ENCODE measurements around the gene LRFN5. TPM values are rescaled to one million over a fixed set of nuclear protein-coding genes. Genes with fewer than 3 reads are reported as not detected.

Gene LRFN5
- total RNA-seq, 1 experiment from 2014 or later = not detected

DNA sequence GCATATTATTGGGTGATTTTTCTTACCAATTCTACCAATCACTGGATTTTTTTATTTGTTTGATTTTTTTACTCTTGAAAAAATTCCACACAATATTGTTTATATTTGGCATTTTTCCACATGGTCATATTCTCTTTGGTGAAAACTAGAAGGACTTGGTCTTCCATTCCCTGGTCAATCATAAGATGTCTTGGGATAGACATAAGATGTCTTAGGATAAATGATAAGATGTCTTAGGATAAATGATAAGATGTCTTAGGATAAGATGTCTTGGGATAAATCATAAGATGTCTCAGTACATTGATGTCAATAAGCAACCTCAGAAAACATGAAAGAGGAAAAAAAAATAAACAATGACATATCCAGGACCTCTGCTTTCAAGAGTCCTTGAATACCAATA lies 309.1 kb downstream of the LRFN5 start:
- ChIA-PET CTCF (no interaction called here), POLR2A (no interaction called here)
- Mint-ChIP-seq H3K4me3 (ENCODE audit: unreplicated experiment) (no peak overlapping the region), H3K4me1 (ENCODE audit: insufficient read depth, unreplicated experiment) (no peaks in the 10 kb centered on the region), H3K36me3 (ENCODE audit: insufficient read depth, unreplicated experiment) (no peaks in the 10 kb centered on the region), H3K9me3 (ENCODE audit: unreplicated experiment) (peaks cover 7% of the 10 kb centered on the region), H3K27me3 (ENCODE audit: insufficient read depth, unreplicated experiment) (peaks cover 73% of the 10 kb centered on the region), H3K27ac (ENCODE audit: low read depth, unreplicated experiment) (no peak overlapping the region)
- intact Hi-C loops (cut with micrococcal nuclease) = no loop called here
- BruUV-seq (replicated peaks) = no TSS peak
- no peak for DNase-seq (ENCODE audit: unreplicated experiment)
- TF ChIP-seq, protein P1, sequence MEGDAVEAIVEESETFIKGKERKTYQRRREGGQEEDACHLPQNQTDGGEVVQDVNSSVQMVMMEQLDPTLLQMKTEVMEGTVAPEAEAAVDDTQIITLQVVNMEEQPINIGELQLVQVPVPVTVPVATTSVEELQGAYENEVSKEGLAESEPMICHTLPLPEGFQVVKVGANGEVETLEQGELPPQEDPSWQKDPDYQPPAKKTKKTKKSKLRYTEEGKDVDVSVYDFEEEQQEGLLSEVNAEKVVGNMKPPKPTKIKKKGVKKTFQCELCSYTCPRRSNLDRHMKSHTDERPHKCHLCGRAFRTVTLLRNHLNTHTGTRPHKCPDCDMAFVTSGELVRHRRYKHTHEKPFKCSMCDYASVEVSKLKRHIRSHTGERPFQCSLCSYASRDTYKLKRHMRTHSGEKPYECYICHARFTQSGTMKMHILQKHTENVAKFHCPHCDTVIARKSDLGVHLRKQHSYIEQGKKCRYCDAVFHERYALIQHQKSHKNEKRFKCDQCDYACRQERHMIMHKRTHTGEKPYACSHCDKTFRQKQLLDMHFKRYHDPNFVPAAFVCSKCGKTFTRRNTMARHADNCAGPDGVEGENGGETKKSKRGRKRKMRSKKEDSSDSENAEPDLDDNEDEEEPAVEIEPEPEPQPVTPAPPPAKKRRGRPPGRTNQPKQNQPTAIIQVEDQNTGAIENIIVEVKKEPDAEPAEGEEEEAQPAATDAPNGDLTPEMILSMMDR (IDR thresholded peaks at IDR 0.05; ENCODE audit: unreplicated experiment) = no peak

DNA sequence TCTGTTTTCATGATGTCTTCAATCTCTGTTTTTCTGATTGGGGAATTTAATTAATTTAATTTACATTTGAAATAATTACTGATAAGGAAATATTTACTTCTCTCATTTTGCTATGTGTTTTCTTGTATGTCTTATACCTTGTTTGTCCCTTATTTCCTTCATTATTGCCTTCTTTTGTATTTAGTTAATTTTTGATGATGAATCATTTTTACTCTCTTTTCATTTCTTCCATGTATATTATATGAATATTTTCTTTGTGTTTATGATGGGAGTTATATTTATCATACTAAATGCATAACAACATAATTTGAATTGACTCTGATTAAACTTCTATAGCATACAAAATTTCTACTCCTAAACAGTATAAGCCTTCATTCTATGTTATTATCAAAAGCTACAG lies 309.6 kb downstream of the LRFN5 start:
- TF ChIP-seq, protein P1 (IDR thresholded peaks at IDR 0.05; ENCODE audit: unreplicated experiment) = no peak
- no peaks in the 10 kb centered on the region for H3K4me1 Mint-ChIP-seq (ENCODE audit: insufficient read depth, unreplicated experiment)
- intact Hi-C loops (cut with micrococcal nuclease) = no loop called here
- H3K4me3 Mint-ChIP-seq (ENCODE audit: unreplicated experiment) = no peak overlapping the region
- no TSS peak for BruUV-seq (replicated peaks)
- peaks cover 7% of the 10 kb centered on the region for H3K9me3 Mint-ChIP-seq (ENCODE audit: unreplicated experiment)
- ChIA-PET POLR2A (no interaction called here), CTCF (no interaction called here)
- no peaks in the 10 kb centered on the region for H3K36me3 Mint-ChIP-seq (ENCODE audit: insufficient read depth, unreplicated experiment)
- peaks cover 70% of the 10 kb centered on the region for H3K27me3 Mint-ChIP-seq (ENCODE audit: insufficient read depth, unreplicated experiment)
- DNase-seq (ENCODE audit: unreplicated experiment) = no peak
- no peak overlapping the region for H3K27ac Mint-ChIP-seq (ENCODE audit: low read depth, unreplicated experiment)

DNA sequence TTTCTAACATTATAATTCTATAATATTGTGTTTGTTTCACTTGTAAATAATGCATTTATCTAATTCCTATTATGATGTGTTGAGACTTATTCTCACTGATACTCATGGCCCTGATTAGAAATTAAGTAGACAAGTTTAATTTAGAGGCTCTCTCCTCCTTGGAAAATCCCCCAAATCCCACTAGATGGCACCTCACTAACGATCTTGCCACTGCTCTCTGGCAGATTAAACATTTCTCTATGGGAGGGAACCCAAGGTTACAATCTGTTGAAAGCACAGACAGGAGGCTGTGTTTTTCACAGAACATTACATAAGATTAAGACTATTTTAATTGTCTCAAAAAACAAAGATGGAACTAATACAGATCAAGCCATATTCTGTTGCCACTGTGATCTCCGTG lies 318.7 kb downstream of the LRFN5 start:
- BruUV-seq (replicated peaks) = no TSS peak
- TF ChIP-seq, protein P1 (IDR thresholded peaks at IDR 0.05; ENCODE audit: unreplicated experiment) = peak; percentile 35
- Mint-ChIP-seq H3K9me3 (ENCODE audit: unreplicated experiment) (no peaks in the 10 kb centered on the region), H3K27me3 (ENCODE audit: insufficient read depth, unreplicated experiment) (peaks cover 36% of the 10 kb centered on the region), H3K4me1 (ENCODE audit: insufficient read depth, unreplicated experiment) (no peaks in the 10 kb centered on the region), H3K27ac (ENCODE audit: low read depth, unreplicated experiment) (no peak overlapping the region), H3K36me3 (ENCODE audit: insufficient read depth, unreplicated experiment) (peaks cover 6% of the 10 kb centered on the region), H3K4me3 (ENCODE audit: unreplicated experiment) (no peak overlapping the region)
- intact Hi-C loops (cut with micrococcal nuclease) = loop anchor here (10.0 kb wide), 1 partner anchor 289 kb away; no protein-coding TSS in a partner anchor
- DNase-seq (ENCODE audit: unreplicated experiment) = peak; percentile 43
- ChIA-PET CTCF (interaction anchor here (0.6 to 1.1 kb wide), 7 partner anchors 14 to 1772 kb away, joined by 3 to 4 read pairs (median 3); no protein-coding TSS in a partner anchor), POLR2A (interaction anchor here (0.9 kb wide), 1 partner anchor 96 kb away, joined by 3 read pairs; no protein-coding TSS in a partner anchor)

- no peak overlapping the region for H3K4me3 Mint-ChIP-seq (ENCODE audit: unreplicated experiment)
- POLR2A ChIA-PET = no interaction called here
- H3K36me3 Mint-ChIP-seq (ENCODE audit: insufficient read depth, unreplicated experiment) = no peaks in the 10 kb centered on the region
- intact Hi-C loops (cut with micrococcal nuclease) = no loop called here
- no TSS peak for BruUV-seq (replicated peaks)
- no peak for DNase-seq (ENCODE audit: unreplicated experiment)
- no peak overlapping the region for H3K27ac Mint-ChIP-seq (ENCODE audit: low read depth, unreplicated experiment)
- H3K4me1 Mint-ChIP-seq (ENCODE audit: insufficient read depth, unreplicated experiment) = no peaks in the 10 kb centered on the region
- H3K27me3 Mint-ChIP-seq (ENCODE audit: insufficient read depth, unreplicated experiment) = peaks cover 77% of the 10 kb centered on the region
- CTCF ChIA-PET = interaction anchor here (0.6 to 1.2 kb wide), 3 partner anchors 113 to 1988 kb away, joined by 3 to 7 read pairs (median 5); no protein-coding TSS in a partner anchor
- no peaks in the 10 kb centered on the region for H3K9me3 Mint-ChIP-seq (ENCODE audit: unreplicated experiment)
- TF ChIP-seq, protein P1 (IDR thresholded peaks at IDR 0.05; ENCODE audit: unreplicated experiment) = no peak
Observed at GRCh38 chr14:41950428-41951151, 343.9 kb downstream of the LRFN5 start.

All from MCF 10A (cell line).